HCT116 (cell line): ENCODE measurements around the gene HDAC5. TPM values are rescaled to one million over a fixed set of nuclear protein-coding genes. Genes with fewer than 3 reads are reported as not detected.

Experiments
- ATAC-seq: fragments of 200-7000 bp; cut with Tn5 transposase; 2 replicates; pipeline ENCODE4 v1.9.1; 2020; ENCODE audit warnings: mild to moderate bottlenecking, moderate library complexity
- BruUV-seq: library from RNA; stranded (reverse); fragments of 400-500 nt; replicated peaks from 2 replicates; lab custom pipeline; 2021; lab: Mats Ljungman, UMichigan
- CTCF ChIA-PET: fragments of 300-600 bp; sonication (Branson Sonifier 250); formaldehyde crosslinking; loops from one replicate; lab custom pipeline; 2021; ENCODE audit warnings: antibody characterized with exemption; lab: Charles Lee
- POLR2A ChIA-PET: fragments of 300-600, 350-600 bp; sonication (Branson Sonifier 250); formaldehyde crosslinking; loops from one replicate; lab custom pipeline; 2021; ENCODE audit warnings: antibody characterized with exemption; lab: Charles Lee
- RAD21 ChIA-PET, 2 experiments: fragments of 300-600 bp; sonication (Branson Sonifier 250); formaldehyde crosslinking; loops; one replicate each; lab custom pipeline; 2023; ENCODE audit warnings: low total read pairs in 2 of 2; ENCODE audit not compliant: uncharacterized antibody in 2 of 2, unreplicated experiment in 2 of 2, low non-redundant PET in 1 of 2; lab: Charles Lee
- DNase-seq: peaks from one replicate; pipeline ENCODE4 v3.0.0-alpha.2; 2010; ENCODE audit warnings: low read depth, low spot score
- H2AFZ ChIP-seq: fragments of 200-600 bp; shearing (Covaris generic), sonication (generic); 2 replicates; pipeline ENCODE4 v1.6.1; 2017; ENCODE audit warnings: low read depth, mixed run types, mixed read lengths, antibody characterized with exemption, low read length; ENCODE audit not compliant: poor library complexity, severe bottlenecking
- H3K27ac ChIP-seq: 2 replicates; pipeline ENCODE4 v1.5.1; 2012; ENCODE audit warnings: low read depth, low read length
- H3K27me3 ChIP-seq: fragments of 200-600 bp; sonication (generic); 2 replicates; pipeline ENCODE4 v1.6.1; 2016; ENCODE audit warnings: mixed run types, low read length, mixed read lengths; ENCODE audit not compliant: insufficient read depth
- H3K36me3 ChIP-seq, 2 experiments: fragments of 200-500 bp in 1 of 2; fragments of 200-600 bp in 1 of 2; sonication (Bioruptor generic) in 1 of 2; sonication (generic) in 1 of 2; 2 replicates each; pipeline versions ENCODE4 v1.5.1 to v1.6.1; 2014 to 2016; ENCODE audit warnings: low read length in 2 of 2, inconsistent platforms in 1 of 2, mixed read lengths in 1 of 2, mixed run types in 1 of 2; ENCODE audit not compliant: insufficient read depth in 2 of 2, control insufficient read depth in 1 of 2
- H3K4me1 ChIP-seq, 2 experiments: fragments of 200-600 bp in 1 of 2; sonication (generic) in 1 of 2; 2 replicates each; pipeline versions ENCODE4 v1.5.1 to v1.6.1; 2012 to 2017; ENCODE audit warnings: low read length in 2 of 2, inconsistent platforms in 1 of 2, mild to moderate bottlenecking in 1 of 2, mixed read lengths in 1 of 2, mixed run types in 1 of 2, moderate library complexity in 1 of 2; ENCODE audit not compliant: insufficient read depth in 2 of 2, control insufficient read depth in 1 of 2
- H3K4me2 ChIP-seq: fragments of 200-600 bp; sonication (generic); 2 replicates; pipeline ENCODE4 v1.6.1; 2017; ENCODE audit warnings: mixed run types, low read length, mixed read lengths
- H3K4me3 ChIP-seq, 2 experiments: fragments of 200-600 bp in 1 of 2; sonication (generic) in 1 of 2; replicated peaks in 1 of 2; 2 replicates each; pipeline ENCODE4 v1.5.1; 2011 to 2016; ENCODE audit warnings: low read length in 2 of 2, control low read depth in 1 of 2, low read depth in 1 of 2, mild to moderate bottlenecking in 1 of 2, mixed read lengths in 1 of 2, mixed run types in 1 of 2
- H3K79me2 ChIP-seq: fragments of 200-600 bp; sonication (generic); 2 replicates; pipeline ENCODE4 v1.6.1; 2017; ENCODE audit warnings: mild to moderate bottlenecking, mixed run types, low read length, moderate library complexity, mixed read lengths; ENCODE audit not compliant: insufficient read depth
- H3K9ac ChIP-seq: fragments of 200-600 bp; sonication (generic); 2 replicates; pipeline ENCODE4 v1.6.1; 2016; ENCODE audit warnings: low read length, mixed read lengths
- H3K9me2 ChIP-seq: fragments of 200-600 bp; sonication (generic), shearing (Covaris generic); 2 replicates; pipeline ENCODE4 v1.6.1; 2017; ENCODE audit warnings: mixed run types, mild to moderate bottlenecking, moderate library complexity; ENCODE audit not compliant: insufficient read depth
- H3K9me3 ChIP-seq, 2 experiments: fragments of 200-500 bp in 1 of 2; fragments of 200-600 bp in 1 of 2; sonication (Bioruptor generic) in 1 of 2; sonication (generic) in 1 of 2; 2 replicates each; pipeline ENCODE4 v1.6.1; 2014 to 2017; ENCODE audit warnings: low read length in 2 of 2, mixed read lengths in 2 of 2, inconsistent platforms in 1 of 2, low read depth in 1 of 2, mild to moderate bottlenecking in 1 of 2, mixed run types in 1 of 2, moderate library complexity in 1 of 2; ENCODE audit not compliant: control insufficient read depth in 1 of 2, insufficient read depth in 1 of 2
- H4K20me1 ChIP-seq: fragments of 200-600 bp; sonication (generic), shearing (Covaris generic); 2 replicates; pipeline ENCODE4 v1.6.1; 2017; ENCODE audit warnings: mixed run types, mild to moderate bottlenecking, moderate library complexity; ENCODE audit not compliant: insufficient read depth
- ATF3 ChIP-seq: IDR thresholded peaks from 2 replicates; pipeline ENCODE4 v1.6.1; 2012
- CTCF ChIP-seq, 3 experiments: fragments of 200-600 bp in 1 of 3; sonication (generic) in 1 of 3; IDR thresholded peaks in 2 of 3; conservative IDR thresholded peaks in 1 of 3; 2 replicates each; pipeline ENCODE4 v1.5.1; 2012 to 2017; ENCODE audit warnings: low read depth in 2 of 3, low read length in 2 of 3, antibody characterized with exemption in 1 of 3, borderline replicate concordance in 1 of 3, control low read depth in 1 of 3, mild to moderate bottlenecking in 1 of 3, mixed read lengths in 1 of 3, mixed run types in 1 of 3, moderate library complexity in 1 of 3; ENCODE audit not compliant: insufficient read depth in 1 of 3
- MAX ChIP-seq: IDR thresholded peaks from 2 replicates; pipeline ENCODE4 v1.6.1; 2012
- SIN3A ChIP-seq: IDR thresholded peaks from 2 replicates; pipeline ENCODE4 v1.6.1; 2012; ENCODE audit warnings: low read depth
- SP1 ChIP-seq: IDR thresholded peaks from 2 replicates; pipeline ENCODE4 v1.6.1; 2012; ENCODE audit warnings: low read depth
- YY1 ChIP-seq: IDR thresholded peaks from 2 replicates; pipeline ENCODE4 v1.6.1; 2011; ENCODE audit warnings: low read length, low read depth, moderate library complexity, mild to moderate bottlenecking; ENCODE audit not compliant: insufficient replicate concordance; ENCODE audit errors: extremely low read depth
- intact Hi-C: fragments of 100-400 bp; cut with micrococcal nuclease; formaldehyde crosslinking; loops from 2 replicates; pipeline ENCODE4 v1.10.0; 2022
- total RNA-seq: library from RNA; stranded (reverse); gene quantifications from one replicate; pipeline ENCODE4 v1.2.1, GENCODE V29; 2021; ENCODE audit not compliant: unreplicated experiment

HDAC5 gene
- total RNA-seq, 1 experiment from 2014 or later = 32.9 TPM

GRCh38 chr17:44167181-44167861, 43.9 kb upstream of the HDAC5 start:
- no peak for ATAC-seq
- CTCF ChIA-PET = interaction anchor here (0.8 to 2.6 kb wide), 6 partner anchors 17 to 224 kb away, joined by 3 to 30 read pairs (median 7); partner anchors contain the start of gene PPY
- H2AFZ ChIP-seq = no peak overlapping the region
- no peaks in the 10 kb centered on the region for H3K36me3 ChIP-seq
- no peak overlapping the region for H3K9ac ChIP-seq
- no peak overlapping the region for H3K27ac ChIP-seq
- no peak overlapping the region for H3K4me2 ChIP-seq
- no TSS peak for BruUV-seq
- intact Hi-C loops = no loop called here
- RAD21 ChIA-PET = interaction anchor here in 1 of 2 experiments (1.9 kb wide), 1 partner anchor 223 kb away, joined by 7 read pairs; no protein-coding TSS in a partner anchor
- no peak for TF ChIP-seq SP1
- no peak for TF ChIP-seq SIN3A
- TF ChIP-seq CTCF (IDR thresholded peaks at IDR 0.05 in 2 of 3, conservative IDR thresholded peaks at IDR 0.05 in 1 of 3; ENCODE audit: borderline replicate concordance in 1 of 3, insufficient read depth in 1 of 3, low read depth in 2 of 3, low read length in 2 of 3) = no peak
- TF ChIP-seq MAX = no peak
- TF ChIP-seq YY1 = no peak
- no peak for TF ChIP-seq ATF3
- TF ChIP-seq, all 23 proteins: peak for 0
- H3K9me3 ChIP-seq = no peaks in the 10 kb centered on the region
- H3K79me2 ChIP-seq = no peaks in the 10 kb centered on the region
- H3K4me1 ChIP-seq = peaks cover 0 to 13% of the 10 kb centered on the region in 2 experiments; a peak in 2 of 4 replicates
- H4K20me1 ChIP-seq = no peaks in the 10 kb centered on the region
- no peaks in the 10 kb centered on the region for H3K9me2 ChIP-seq
- no peak for DNase-seq
- H3K27me3 ChIP-seq = no peaks in the 10 kb centered on the region
- no peak overlapping the region for H3K4me3 ChIP-seq
- POLR2A ChIA-PET = no interaction called here
